H9 (cell line): Measurements from ENCODE around the gene GRID2. TPM values are rescaled to one million over a fixed set of nuclear protein-coding genes. Genes with fewer than 3 reads are reported as not detected.

Experiments used
- DNase-seq: peaks from one replicate; pipeline ENCODE4 v3.0.0-alpha.2; 2017
- H2AFZ ChIP-seq: one replicate; pipeline ENCODE4 v1.6.1; 2013; ENCODE audit warnings: mild to moderate bottlenecking, low read length, control low read depth, moderate library complexity
- H2AK5ac ChIP-seq: 2 replicates; pipeline ENCODE4 v1.6.1; 2013; ENCODE audit warnings: low read length, control low read depth, mixed read lengths; ENCODE audit not compliant: insufficient read length
- H2BK120ac ChIP-seq: one replicate; pipeline ENCODE4 v1.6.1; 2013; ENCODE audit warnings: low read depth, mild to moderate bottlenecking, low read length, control low read depth, inconsistent platforms; ENCODE audit not compliant: poor library complexity, severe bottlenecking
- H2BK12ac ChIP-seq: 2 replicates; pipeline ENCODE4 v1.6.1; 2013; ENCODE audit warnings: low read length, control low read depth, mixed read lengths, low read depth; ENCODE audit not compliant: insufficient read length
- H2BK15ac ChIP-seq: 2 replicates; pipeline ENCODE4 v1.6.1; 2013; ENCODE audit warnings: low read depth, low read length, control low read depth
- H2BK20ac ChIP-seq: one replicate; pipeline ENCODE4 v1.6.1; 2013; ENCODE audit warnings: low read depth, mild to moderate bottlenecking, low read length, control low read depth, inconsistent platforms; ENCODE audit not compliant: poor library complexity, severe bottlenecking
- H2BK5ac ChIP-seq: 2 replicates; pipeline ENCODE4 v1.6.1; 2013; ENCODE audit warnings: low read length, control low read depth, mixed read lengths; ENCODE audit not compliant: insufficient read length
- H3K14ac ChIP-seq: 2 replicates; pipeline ENCODE4 v1.6.1; 2013; ENCODE audit warnings: low read length, control low read depth; ENCODE audit not compliant: insufficient read depth
- H3K18ac ChIP-seq: 2 replicates; pipeline ENCODE4 v1.6.1; 2013; ENCODE audit warnings: low read depth, mild to moderate bottlenecking, mixed read lengths, low read length, control low read depth; ENCODE audit not compliant: insufficient read length
- H3K23ac ChIP-seq: 2 replicates; pipeline ENCODE4 v1.6.1; 2013; ENCODE audit warnings: low read length, control low read depth, mixed read lengths, low read depth; ENCODE audit not compliant: insufficient read length
- H3K23me2 ChIP-seq: 2 replicates; pipeline ENCODE4 v1.6.1; 2013; ENCODE audit warnings: low read depth, mild to moderate bottlenecking, mixed read lengths, low read length, control low read depth; ENCODE audit not compliant: insufficient read length, poor library complexity, severe bottlenecking
- H3K27ac ChIP-seq: 2 replicates; pipeline ENCODE4 v1.5.1; 2013; ENCODE audit warnings: low read length, control low read depth, mixed read lengths, low read depth; ENCODE audit not compliant: insufficient read length
- H3K27me3 ChIP-seq: 2 replicates; pipeline ENCODE4 v1.6.1; 2013; ENCODE audit warnings: low read length, control low read depth, inconsistent platforms; ENCODE audit not compliant: insufficient read depth
- H3K4ac ChIP-seq: 2 replicates; pipeline ENCODE4 v1.6.1; 2013; ENCODE audit warnings: low read depth, mild to moderate bottlenecking, control low read depth, inconsistent platforms, low read length, moderate library complexity
- H3K4me1 ChIP-seq: 2 replicates; pipeline ENCODE4 v1.6.1; 2013; ENCODE audit warnings: low read length, control low read depth, inconsistent platforms; ENCODE audit not compliant: insufficient read depth
- H3K4me2 ChIP-seq: 2 replicates; pipeline ENCODE4 v1.6.1; 2013; ENCODE audit warnings: low read length, control low read depth, mixed read lengths; ENCODE audit not compliant: insufficient read length, insufficient read depth
- H3K56ac ChIP-seq: 2 replicates; pipeline ENCODE4 v1.6.1; 2013; ENCODE audit warnings: low read depth, mild to moderate bottlenecking, mixed read lengths, low read length, control low read depth; ENCODE audit not compliant: insufficient read length
- H3K79me1 ChIP-seq: 2 replicates; pipeline ENCODE4 v1.6.1; 2013; ENCODE audit warnings: low read depth, mild to moderate bottlenecking, moderate library complexity, low read length, control low read depth, inconsistent platforms; ENCODE audit not compliant: insufficient read depth, poor library complexity, severe bottlenecking
- H3K79me2 ChIP-seq: 2 replicates; pipeline ENCODE4 v1.6.1; 2013; ENCODE audit warnings: low read length, control low read depth, inconsistent platforms; ENCODE audit not compliant: insufficient read depth
- H3K9ac ChIP-seq: 2 replicates; pipeline ENCODE4 v1.6.1; 2013; ENCODE audit warnings: low read length, control low read depth, mixed read lengths; ENCODE audit not compliant: insufficient read length; ENCODE audit errors: extremely low read depth
- H3K9me3 ChIP-seq: one replicate; pipeline ENCODE4 v1.6.1; 2013; ENCODE audit warnings: low read depth, low read length, inconsistent platforms; ENCODE audit not compliant: control insufficient read depth
- H3T11ph ChIP-seq: one replicate; pipeline ENCODE4 v1.6.1; 2013; ENCODE audit warnings: mild to moderate bottlenecking, low read length, control low read depth, inconsistent platforms
- H4K20me1 ChIP-seq: one replicate; pipeline ENCODE4 v1.6.1; 2013; ENCODE audit not compliant: control insufficient read depth, insufficient read length, insufficient read depth
- H4K5ac ChIP-seq: 2 replicates; pipeline ENCODE4 v1.6.1; 2013; ENCODE audit warnings: low read depth, mild to moderate bottlenecking, mixed read lengths, low read length, control low read depth; ENCODE audit not compliant: insufficient read length
- H4K8ac ChIP-seq: replicated peaks from 2 replicates; pipeline ENCODE4 v1.6.1; 2013; ENCODE audit warnings: low read length, control low read depth, mixed read lengths, low read depth; ENCODE audit not compliant: insufficient read length
- H4K91ac ChIP-seq: 2 replicates; pipeline ENCODE4 v1.6.1; 2013; ENCODE audit warnings: low read depth, mild to moderate bottlenecking, moderate library complexity, mixed read lengths, low read length, control low read depth; ENCODE audit not compliant: insufficient read length
- H3K27ac Mint-ChIP-seq, 3 experiments: 2 replicates in 2 of 3; 3 replicates in 1 of 3; pipeline ENCODE4 v1.8.0; 2020 to 2021; ENCODE audit warnings: mixed read lengths in 3 of 3, mild to moderate bottlenecking in 1 of 3, moderate library complexity in 1 of 3
- H3K27me3 Mint-ChIP-seq: 2 replicates; pipeline ENCODE4 v1.8.0; 2021; ENCODE audit warnings: low read depth, mild to moderate bottlenecking, moderate library complexity, mixed read lengths
- H3K36me3 Mint-ChIP-seq, 3 experiments: 2 replicates in 2 of 3; 3 replicates in 1 of 3; pipeline ENCODE4 v1.8.0; 2020 to 2021; ENCODE audit warnings: low read depth in 3 of 3, mixed read lengths in 3 of 3; ENCODE audit not compliant: insufficient read depth in 1 of 3
- H3K4me1 Mint-ChIP-seq, 2 experiments: 2 replicates each; pipeline ENCODE4 v1.8.0; 2020; ENCODE audit warnings: mixed read lengths in 2 of 2
- H3K4me3 Mint-ChIP-seq, 2 experiments: 2 replicates in 1 of 2; 3 replicates in 1 of 2; pipeline ENCODE4 v1.8.0; 2020 to 2021; ENCODE audit warnings: mild to moderate bottlenecking in 2 of 2, mixed read lengths in 2 of 2, moderate library complexity in 1 of 2
- H3K9me3 Mint-ChIP-seq, 2 experiments: 2 replicates in 1 of 2; 3 replicates in 1 of 2; pipeline ENCODE4 v1.8.0; 2020; ENCODE audit warnings: mild to moderate bottlenecking in 2 of 2, mixed read lengths in 2 of 2, moderate library complexity in 1 of 2
- CTCF ChIP-seq: fragments of 200-600 bp; sonication (generic); conservative IDR thresholded peaks from 3 replicates; pipeline ENCODE4 v1.8.0; 2021; ENCODE audit warnings: antibody characterized with exemption, mild to moderate bottlenecking
- WGBS: extraction: QIAGEN DNeasy Blood & Tissue Kit; methylation state at CpG from one replicate; pipeline ENCODE4 v1.1.7; 2013; ENCODE audit warnings: missing lambda C conversion rate, low lambda C conversion rate, mixed read lengths; ENCODE audit not compliant: insufficient read length; ENCODE audit errors: extremely low coverage; 5-methylcytosine and 5-hydroxymethylcytosine counted together
- total RNA-seq: library from RNA; stranded (reverse); gene quantifications from 2 replicates; pipeline ENCODE4 v1.2.1, GENCODE V29; 2021

GRID2 gene
- total RNA-seq, 1 experiment from 2014 or later, result 21.8 TPM

- H3K79me1 ChIP-seq, result no peaks in the 10 kb centered on the region
- no peak overlapping the region for H4K5ac ChIP-seq
- no peak overlapping the region for H3K56ac ChIP-seq
- no peaks in the 10 kb centered on the region for H4K20me1 ChIP-seq
- no peak overlapping the region for H4K8ac ChIP-seq
- H2BK12ac ChIP-seq, result no peak overlapping the region
- peaks cover 6% of the 10 kb centered on the region for H3K4me1 ChIP-seq
- H3K23ac ChIP-seq, result no peak overlapping the region
- DNase-seq, result no peak
- no CpG with 5 or more reads among the region's 1 CpG for WGBS
- no peak for TF ChIP-seq CTCF
- peak overlapping the region; percentile 72 for H3K4me2 ChIP-seq
- H3K4me1 Mint-ChIP-seq, result peaks cover 68 to 76% of the 10 kb centered on the region in 2 experiments
- H2AFZ ChIP-seq, result no peak overlapping the region
- no peaks in the 10 kb centered on the region for H3K23me2 ChIP-seq
- no peak overlapping the region for H2AK5ac ChIP-seq
- H3K4me3 Mint-ChIP-seq, result peak overlapping the region; percentile 56 to 82
- peak overlapping the region; percentile 51 for H3K27ac ChIP-seq
- H2BK5ac ChIP-seq, result no peak overlapping the region
- no peak overlapping the region for H2BK120ac ChIP-seq
- peak overlapping the region; percentile 32 for H3K9ac ChIP-seq
- H2BK20ac ChIP-seq, result no peak overlapping the region
- H3K9me3 Mint-ChIP-seq, result peaks cover 0 to 18% of the 10 kb centered on the region in 2 experiments; a peak in 3 of 5 replicates
- H3T11ph ChIP-seq, result no peak overlapping the region
- no peak overlapping the region for H3K14ac ChIP-seq
- no peaks in the 10 kb centered on the region for H3K27me3 ChIP-seq
- H4K91ac ChIP-seq, result no peak overlapping the region
- no peaks in the 10 kb centered on the region for H3K27me3 Mint-ChIP-seq
- no peak overlapping the region for H2BK15ac ChIP-seq
- no peaks in the 10 kb centered on the region for H3K9me3 ChIP-seq
- no peak overlapping the region for H3K4ac ChIP-seq
- peaks cover 10 to 17% (median 11%) of the 10 kb centered on the region in 3 experiments for H3K36me3 Mint-ChIP-seq
- H3K79me2 ChIP-seq, result peaks cover 43% of the 10 kb centered on the region
- H3K18ac ChIP-seq, result no peak overlapping the region
- H3K27ac Mint-ChIP-seq, result peak overlapping the region; percentile 71 to 98 (median 95); a peak in 6 of 7 replicates
Observed at GRCh38 chr4:92445127-92445526, 141.4 kb downstream of the GRID2 start.
